ENCODE results near the gene KRTAP5-3. TPM values are rescaled to one million over a fixed set of nuclear protein-coding genes. Genes with fewer than 3 reads are reported as not detected.

The KRTAP5-3 gene
- total and polyA plus RNA-seq, 2 of the 13 experiments (the other 11 are each of a cell fraction or from before 2014, with no cell fraction given): not detected

DNA sequence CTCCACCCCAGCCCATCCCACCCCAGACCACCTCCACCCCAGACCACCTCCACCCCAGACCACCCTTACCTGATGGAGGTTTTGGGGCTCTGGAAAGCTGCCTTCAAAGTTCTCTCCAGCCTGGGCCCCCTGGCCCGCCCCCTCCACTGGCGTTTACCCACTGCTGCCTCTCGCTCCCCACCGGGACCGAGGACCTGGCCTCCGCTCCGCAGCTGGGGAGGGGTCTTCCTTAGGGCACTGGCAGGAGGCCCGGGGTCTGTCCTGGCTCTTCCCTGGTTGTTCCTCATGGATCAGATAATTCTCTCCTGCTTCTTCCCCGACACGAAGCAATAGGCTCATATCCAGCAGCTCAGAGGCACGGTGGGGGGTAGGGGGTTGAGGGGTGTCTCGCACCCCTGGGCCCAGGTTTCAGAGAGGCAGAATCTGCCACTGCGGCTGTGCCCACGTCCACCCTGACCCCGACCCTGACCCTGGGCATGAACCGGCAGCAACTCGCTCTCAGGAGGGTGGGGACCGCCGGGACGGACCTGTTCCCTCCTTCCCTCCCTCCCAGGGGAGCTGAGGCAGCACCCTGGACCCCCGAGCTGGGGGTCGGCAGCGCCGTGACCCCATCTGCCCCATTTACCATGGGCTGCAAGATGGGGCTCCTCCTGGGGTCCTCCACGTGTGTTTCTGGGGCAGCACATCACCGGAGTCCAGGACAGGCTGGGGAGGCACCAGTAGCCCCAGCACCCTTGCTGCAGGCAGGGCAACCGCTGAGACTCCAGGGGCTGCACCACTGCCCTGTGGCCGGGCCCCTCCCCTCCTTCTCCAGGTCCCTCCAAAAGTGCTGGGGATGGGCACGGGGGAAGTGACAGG, 34.3 kb upstream of the KRTAP5-3 start:
- no peak for DNase-seq (ENCODE audit: low spot score)
- TF ChIP-seq ZC3H13 (CRISPR knock-in tag; IDR thresholded peaks at IDR 0.05): no peak
- TF ChIP-seq SRSF4 (IDR thresholded peaks at IDR 0.05; ENCODE audit: low read depth, low read length, poor library complexity, severe bottlenecking): no peak
- no peak for TF ChIP-seq ZNF441 (CRISPR knock-in tag; IDR thresholded peaks at IDR 0.05; ENCODE audit: borderline replicate concordance)
- TF ChIP-seq SNAI1 (CRISPR knock-in tag; IDR thresholded peaks at IDR 0.05; ENCODE audit: borderline replicate concordance): no peak
- TF ChIP-seq ZNF775 (CRISPR knock-in tag; IDR thresholded peaks at IDR 0.05; ENCODE audit: borderline replicate concordance): no peak
- no peak for TF ChIP-seq KMT2A (CRISPR knock-in tag; IDR thresholded peaks at IDR 0.05)
- TF ChIP-seq FOXM1 (CRISPR knock-in tag; IDR thresholded peaks at IDR 0.05): no peak
- TF ChIP-seq NR2F1 (CRISPR knock-in tag; IDR thresholded peaks at IDR 0.05): no peak
- no peak for TF ChIP-seq SMAD3 (CRISPR knock-in tag; IDR thresholded peaks at IDR 0.05)
- TF ChIP-seq ZNF619 (CRISPR knock-in tag; IDR thresholded peaks at IDR 0.05): no peak
- no peak for TF ChIP-seq NFIC (IDR thresholded peaks at IDR 0.05; ENCODE audit: low read length)
- TF ChIP-seq KLF11 (CRISPR knock-in tag; IDR thresholded peaks at IDR 0.05): no peak
- TF ChIP-seq ZSCAN21 (CRISPR knock-in tag; IDR thresholded peaks at IDR 0.05; ENCODE audit: borderline replicate concordance): no peak
- TF ChIP-seq NONO (IDR thresholded peaks at IDR 0.05): no peak
- no peak for TF ChIP-seq NONO (CRISPR knock-in tag; conservative IDR thresholded peaks at IDR 0.05)
- TF ChIP-seq DMAP1 (CRISPR knock-in tag; IDR thresholded peaks at IDR 0.05): no peak
- TF ChIP-seq TBX3 (IDR thresholded peaks at IDR 0.05; ENCODE audit: borderline replicate concordance): no peak
- H3K9ac ChIP-seq (ENCODE audit: insufficient read depth, low read depth, low read length): no peak overlapping the region
- H2AFZ ChIP-seq (ENCODE audit: low read length): no peak overlapping the region
- intact Hi-C loops (cut with micrococcal nuclease; ENCODE audit: unreplicated experiment) (no loop called here), in situ Hi-C loops (cut with HindIII; ENCODE audit: extremely low pct_ligation_motif_present, low pct_unique_long_range_greater_than_20kb) (no loop called here)
- no peaks in the 10 kb centered on the region for H3K9me3 ChIP-seq (ENCODE audit: low read length)
- no peaks in the 10 kb centered on the region for H4K20me1 ChIP-seq (ENCODE audit: insufficient read depth, low read length)
- CTCF ChIA-PET (ENCODE audit: low intra/inter-chr PET ratio, low total read pairs): interaction anchor here (0.8 kb wide), 1 partner anchor 188 kb away, joined by 3 read pairs; no protein-coding TSS in a partner anchor
- H3K79me2 ChIP-seq (ENCODE audit: insufficient read depth, low read length): no peaks in the 10 kb centered on the region
- H3K27ac ChIP-seq (ENCODE audit: extremely low read length, insufficient read depth, low read length): no peak overlapping the region
- H3K4me1 ChIP-seq (ENCODE audit: insufficient read depth, low read length): peaks cover 13% of the 10 kb centered on the region
- POLR2A ChIA-PET: no interaction called here
- 20% methylated on average over 16 of the region's 29 CpGs for WGBS (ENCODE audit: low lambda C conversion rate)
- no peak for FAIRE-seq
- no peak for ATAC-seq
- H3K4me2 ChIP-seq (ENCODE audit: low read depth, low read length): no peak overlapping the region
- H3K27me3 ChIP-seq (ENCODE audit: control insufficient read depth in 1 of 2, insufficient read depth in 2 of 2, low read length in 2 of 2): peaks cover 8 to 65% of the 10 kb centered on the region in 2 experiments
- BruUV-seq (replicated peaks): no TSS peak
- no peaks in the 10 kb centered on the region for H3K36me3 ChIP-seq (replicated peaks in 1 of 2; ENCODE audit: control insufficient read depth in 1 of 2, insufficient read depth in 2 of 2, low read length in 2 of 2)
- H3K4me3 ChIP-seq (replicated peaks in 1 of 3; ENCODE audit: insufficient read depth in 1 of 3, low read depth in 2 of 3, low read length in 3 of 3): no peak overlapping the region
